ENCODE measurements around the gene AQP1. TPM values are rescaled to one million over a fixed set of nuclear protein-coding genes. Genes with fewer than 3 reads are reported as not detected.

Gene AQP1
- total and polyA plus RNA-seq, 8 donors = 3.8 to 158 (median 52.5) TPM

DNA sequence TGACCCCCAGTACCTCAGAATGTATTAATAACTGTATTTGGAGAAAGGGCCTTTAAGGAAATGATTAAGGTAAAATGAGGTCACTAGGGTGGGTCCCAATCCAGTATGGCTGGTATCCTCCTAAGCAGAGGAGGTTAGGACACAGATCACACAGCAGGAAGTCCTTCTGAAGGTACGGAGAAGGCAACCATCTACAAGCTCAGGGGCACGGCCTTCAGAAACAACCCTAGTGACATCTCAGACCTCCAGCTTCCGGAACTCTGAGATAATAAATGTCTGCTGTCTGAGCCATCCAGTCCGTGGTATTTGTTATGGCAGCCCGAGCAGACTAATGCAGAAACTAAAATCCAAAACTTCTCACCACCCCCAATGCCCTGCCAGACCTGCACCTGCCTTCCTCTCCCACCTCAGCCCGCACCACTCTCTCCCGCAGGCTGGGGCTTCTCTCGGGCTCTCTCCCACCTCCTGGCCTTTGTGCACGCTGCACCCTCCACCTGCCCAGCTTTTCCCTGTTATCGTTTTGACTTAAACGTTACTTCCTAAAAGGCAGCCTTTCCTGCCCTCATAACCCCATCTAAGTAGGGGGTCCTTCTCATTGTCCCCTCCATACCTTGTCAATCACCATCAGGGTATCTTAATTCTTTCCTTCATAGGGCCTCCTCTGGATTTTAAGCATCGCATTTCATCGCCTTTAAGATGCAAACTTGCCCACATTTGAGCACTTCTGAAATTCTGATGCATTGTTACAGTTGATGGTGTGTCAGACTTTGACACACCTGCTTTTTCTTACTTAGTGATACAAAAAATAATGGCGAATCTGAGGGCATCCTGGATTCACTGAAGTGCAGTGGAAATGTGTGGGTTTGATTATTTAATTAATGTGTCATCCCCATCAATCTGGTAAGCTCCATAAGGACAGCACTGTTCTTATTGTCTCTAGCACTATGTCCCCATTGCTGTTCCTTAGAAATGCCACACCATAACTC is 32.2 kb upstream of the AQP1 start:
- Histone ChIP-seq H3K4me3 (no peak overlapping the region), H3K4me1 (peaks cover 0 to 23% (median 0%) of the 10 kb centered on the region in 4 donors), H3K27me3 (no peaks in the 10 kb centered on the region), H3K9me3 (peaks cover 0 to 4% (median 1%) of the 10 kb centered on the region in 4 donors), H3K27ac (peak overlapping the region in 2 of 5 donors; percentile 20 to 68), H3K36me3 (peaks cover 0 to 32% (median 12%) of the 10 kb centered on the region in 4 donors)
- TF ChIP-seq POLR2A (IDR thresholded peaks at IDR 0.05) (no peak), EP300 (IDR thresholded peaks at IDR 0.05) (no peak), POLR2AphosphoS5 (IDR thresholded peaks at IDR 0.05) (no peak)
- TF ChIP-seq, protein P1, sequence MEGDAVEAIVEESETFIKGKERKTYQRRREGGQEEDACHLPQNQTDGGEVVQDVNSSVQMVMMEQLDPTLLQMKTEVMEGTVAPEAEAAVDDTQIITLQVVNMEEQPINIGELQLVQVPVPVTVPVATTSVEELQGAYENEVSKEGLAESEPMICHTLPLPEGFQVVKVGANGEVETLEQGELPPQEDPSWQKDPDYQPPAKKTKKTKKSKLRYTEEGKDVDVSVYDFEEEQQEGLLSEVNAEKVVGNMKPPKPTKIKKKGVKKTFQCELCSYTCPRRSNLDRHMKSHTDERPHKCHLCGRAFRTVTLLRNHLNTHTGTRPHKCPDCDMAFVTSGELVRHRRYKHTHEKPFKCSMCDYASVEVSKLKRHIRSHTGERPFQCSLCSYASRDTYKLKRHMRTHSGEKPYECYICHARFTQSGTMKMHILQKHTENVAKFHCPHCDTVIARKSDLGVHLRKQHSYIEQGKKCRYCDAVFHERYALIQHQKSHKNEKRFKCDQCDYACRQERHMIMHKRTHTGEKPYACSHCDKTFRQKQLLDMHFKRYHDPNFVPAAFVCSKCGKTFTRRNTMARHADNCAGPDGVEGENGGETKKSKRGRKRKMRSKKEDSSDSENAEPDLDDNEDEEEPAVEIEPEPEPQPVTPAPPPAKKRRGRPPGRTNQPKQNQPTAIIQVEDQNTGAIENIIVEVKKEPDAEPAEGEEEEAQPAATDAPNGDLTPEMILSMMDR (IDR thresholded peaks at IDR 0.05) = no peak
- intact Hi-C loops (cut with DNase I; ENCODE audit: low total_unique reads) = no loop called here
- 59 to 77% (median 69%) methylated on average over 12 to 14 of the region's 14 CpGs for WGBS, 5 donors
- DNase-seq = peak in 1 of 2 donors; percentile 65

DNA sequence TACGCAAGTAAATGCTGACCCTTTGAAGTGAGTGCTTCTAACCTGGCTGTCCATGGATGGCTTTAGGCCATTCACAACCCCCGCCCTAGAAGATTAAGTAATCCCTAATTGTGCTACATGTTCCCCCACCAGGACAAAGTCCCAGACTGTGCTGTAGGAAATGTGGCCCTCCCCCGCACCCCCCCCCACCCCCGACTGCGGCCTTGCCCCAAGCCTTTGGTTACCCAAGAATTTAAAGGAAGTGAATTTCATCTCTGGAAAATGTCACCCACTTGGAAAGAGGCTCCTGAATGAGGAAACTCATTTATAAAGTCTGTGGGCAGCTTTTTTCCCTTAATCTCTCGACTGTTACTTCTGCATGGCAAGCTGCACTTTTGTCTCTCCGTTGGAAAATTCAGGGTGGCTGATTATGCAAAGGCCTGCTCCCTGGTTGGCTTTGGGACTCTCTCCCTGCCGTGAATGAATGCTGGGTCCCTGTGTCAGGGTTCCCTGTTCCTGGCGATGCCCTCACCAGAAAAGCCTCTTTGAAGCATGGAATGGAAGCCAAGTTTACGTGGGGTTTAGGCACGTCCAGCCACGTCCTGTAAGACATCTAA is 31.4 kb upstream of the AQP1 start:
- H3K36me3 ChIP-seq = peaks cover 0 to 32% (median 9%) of the 10 kb centered on the region in 4 donors
- 58 to 79% (median 72%) methylated on average over 12 of the region's 12 CpGs for WGBS, 5 donors
- H3K27me3 ChIP-seq = no peaks in the 10 kb centered on the region
- peak overlapping the region in 2 of 5 donors; percentile 20 to 68 for H3K27ac ChIP-seq
- TF ChIP-seq, protein P1 (IDR thresholded peaks at IDR 0.05) = no peak
- no peak for TF ChIP-seq EP300 (IDR thresholded peaks at IDR 0.05)
- TF ChIP-seq POLR2A (IDR thresholded peaks at IDR 0.05) = no peak
- no peak for TF ChIP-seq POLR2AphosphoS5 (IDR thresholded peaks at IDR 0.05)
- no peak overlapping the region for H3K4me3 ChIP-seq
- peaks cover 0 to 23% (median 0%) of the 10 kb centered on the region in 4 donors for H3K4me1 ChIP-seq
- intact Hi-C loops (cut with DNase I; ENCODE audit: low total_unique reads) = no loop called here
- H3K9me3 ChIP-seq = no peaks in the 10 kb centered on the region
- no peak for DNase-seq

DNA sequence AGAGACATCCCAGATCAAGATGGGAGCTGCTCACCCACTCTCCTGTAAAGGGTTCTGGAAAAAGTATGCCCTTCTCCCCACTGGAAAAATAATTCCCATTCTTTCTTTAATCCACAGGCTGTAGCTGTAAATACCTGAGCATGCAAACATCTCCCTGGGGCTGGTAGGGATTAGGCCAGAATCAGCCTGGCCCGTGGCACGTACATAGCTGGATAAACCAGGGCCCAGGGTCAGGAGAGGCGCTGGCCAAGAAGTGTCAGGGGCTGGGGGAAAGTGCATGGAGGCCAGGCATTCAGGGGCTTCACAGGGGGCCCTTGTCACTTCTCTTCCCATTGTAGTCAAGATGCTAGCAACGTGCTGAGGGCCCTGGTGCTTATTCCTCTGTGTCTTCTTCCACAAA is 30.7 kb upstream of the AQP1 start:
- Histone ChIP-seq H3K27ac (peak overlapping the region in 2 of 5 donors; percentile 20 to 68), H3K9me3 (no peaks in the 10 kb centered on the region), H3K36me3 (peaks cover 0 to 26% (median 4%) of the 10 kb centered on the region in 4 donors), H3K4me3 (no peak overlapping the region), H3K4me1 (peaks cover 0 to 23% (median 0%) of the 10 kb centered on the region in 4 donors), H3K27me3 (no peaks in the 10 kb centered on the region)
- TF ChIP-seq POLR2AphosphoS5 (IDR thresholded peaks at IDR 0.05) (no peak), POLR2A (IDR thresholded peaks at IDR 0.05) (no peak), EP300 (IDR thresholded peaks at IDR 0.05) (no peak)
- TF ChIP-seq, protein P1 (IDR thresholded peaks at IDR 0.05) = no peak
- WGBS, 5 donors = 72 to 94% (median 88%) methylated on average over 4 of the region's 4 CpGs
- intact Hi-C loops (cut with DNase I; ENCODE audit: low total_unique reads) = no loop called here
- DNase-seq = no peak

DNA sequence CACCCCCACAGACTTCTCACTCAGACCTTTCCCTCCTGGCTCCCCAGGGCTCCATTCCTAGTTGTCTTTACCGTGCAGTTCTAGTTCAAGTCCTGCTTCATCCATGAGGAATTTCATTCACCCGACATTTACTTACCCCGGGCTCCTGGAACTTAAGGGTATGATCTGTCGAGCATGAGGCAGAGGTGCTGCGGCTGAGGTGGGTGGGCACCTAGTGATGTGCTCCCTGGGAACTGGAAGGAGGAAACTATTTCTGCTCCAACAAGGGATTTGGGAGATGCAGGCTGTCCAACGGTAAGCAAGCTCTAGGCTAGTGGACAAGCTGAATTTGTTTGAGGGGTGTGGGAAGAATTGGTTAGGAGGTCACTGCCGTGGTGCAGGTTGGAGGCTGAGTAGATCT is 30.2 kb upstream of the AQP1 start:
- Histone ChIP-seq H3K9me3 (no peaks in the 10 kb centered on the region), H3K27ac (peak overlapping the region in 1 of 5 donors; percentile 68), H3K4me3 (no peak overlapping the region), H3K27me3 (no peaks in the 10 kb centered on the region), H3K36me3 (peaks cover 0 to 20% (median 0%) of the 10 kb centered on the region in 4 donors), H3K4me1 (peaks cover 0 to 27% (median 0%) of the 10 kb centered on the region in 4 donors)
- TF ChIP-seq EP300 (IDR thresholded peaks at IDR 0.05) = no peak
- TF ChIP-seq POLR2A (IDR thresholded peaks at IDR 0.05) = no peak
- TF ChIP-seq POLR2AphosphoS5 (IDR thresholded peaks at IDR 0.05) = no peak
- TF ChIP-seq, protein P1 (IDR thresholded peaks at IDR 0.05) = no peak
- intact Hi-C loops (cut with DNase I; ENCODE audit: low total_unique reads) = no loop called here
- 81 to 93% (median 91%) methylated on average over 7 of the region's 7 CpGs for WGBS, 5 donors
- no peak for DNase-seq
